ENCODE data around the gene GALNT17.

GALNT17 gene

DNA sequence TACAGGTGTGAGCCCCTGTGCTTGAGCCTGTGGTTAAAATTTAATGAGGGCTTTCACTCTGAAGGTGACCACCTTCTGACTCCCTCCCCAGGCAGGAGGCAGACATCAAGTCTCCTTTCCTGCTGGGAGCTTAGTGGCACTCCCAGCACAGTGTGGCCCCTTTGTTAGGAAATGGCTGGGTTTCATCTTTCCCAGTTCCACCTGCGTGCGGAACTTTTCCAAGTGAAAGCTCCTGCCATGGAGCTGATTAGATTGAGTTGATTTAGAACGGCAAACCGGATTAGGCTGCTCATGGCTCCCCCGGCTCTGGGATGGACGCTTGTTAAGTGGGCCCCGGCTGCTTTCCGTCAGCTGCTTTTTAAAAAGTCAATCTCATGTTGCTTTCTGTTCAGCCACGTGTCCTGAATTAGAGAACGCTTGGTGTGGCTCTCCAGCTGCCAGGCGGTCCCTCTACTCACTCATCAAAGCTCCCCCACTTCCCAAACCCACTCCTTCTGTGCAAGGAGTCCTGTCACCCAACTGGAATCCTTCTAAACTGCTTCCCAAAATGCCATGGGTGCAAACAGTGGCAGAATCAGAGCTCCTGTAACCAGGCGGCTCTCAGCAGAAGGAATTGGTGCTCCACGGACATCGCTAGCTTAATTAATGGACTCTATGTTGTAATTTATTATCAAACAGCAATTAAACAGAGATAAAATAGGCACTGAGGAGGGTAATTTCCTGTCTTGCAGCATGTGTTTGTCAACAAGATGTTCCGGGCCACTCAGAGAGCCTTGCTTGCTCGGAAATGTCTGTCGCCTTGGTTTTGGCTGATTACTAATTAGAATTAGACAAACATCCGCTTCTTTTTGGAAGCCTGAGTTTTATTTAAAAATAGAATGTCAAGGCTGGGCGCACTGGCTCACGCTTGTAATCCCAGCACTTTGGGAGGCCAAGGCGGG is 551.2 kb downstream of the GALNT17 start:
- DNase-seq (ENCODE audit: low read depth, low spot score): peak; percentile 55

DNA sequence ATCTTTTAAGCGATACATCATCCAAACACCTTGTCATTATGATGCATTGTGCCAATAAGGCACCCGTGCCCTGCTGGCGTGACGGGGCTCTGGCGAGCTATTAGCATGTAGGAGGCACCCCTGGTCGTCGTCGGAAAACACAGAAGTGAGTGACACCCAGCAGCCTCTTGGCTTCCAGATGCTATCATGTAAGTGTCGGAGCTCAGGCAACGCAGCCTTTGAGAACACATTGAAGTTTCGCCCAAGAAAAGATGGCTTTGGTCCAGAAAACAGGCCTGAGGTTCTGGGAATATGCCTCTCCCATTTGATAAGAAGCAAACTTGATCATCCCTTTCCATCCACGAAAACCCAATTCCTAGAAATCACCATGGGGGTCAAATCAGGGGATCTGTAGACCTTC is 555.3 kb downstream of the GALNT17 start:
- DNase-seq (ENCODE audit: low read depth, low spot score): no peak

DNA sequence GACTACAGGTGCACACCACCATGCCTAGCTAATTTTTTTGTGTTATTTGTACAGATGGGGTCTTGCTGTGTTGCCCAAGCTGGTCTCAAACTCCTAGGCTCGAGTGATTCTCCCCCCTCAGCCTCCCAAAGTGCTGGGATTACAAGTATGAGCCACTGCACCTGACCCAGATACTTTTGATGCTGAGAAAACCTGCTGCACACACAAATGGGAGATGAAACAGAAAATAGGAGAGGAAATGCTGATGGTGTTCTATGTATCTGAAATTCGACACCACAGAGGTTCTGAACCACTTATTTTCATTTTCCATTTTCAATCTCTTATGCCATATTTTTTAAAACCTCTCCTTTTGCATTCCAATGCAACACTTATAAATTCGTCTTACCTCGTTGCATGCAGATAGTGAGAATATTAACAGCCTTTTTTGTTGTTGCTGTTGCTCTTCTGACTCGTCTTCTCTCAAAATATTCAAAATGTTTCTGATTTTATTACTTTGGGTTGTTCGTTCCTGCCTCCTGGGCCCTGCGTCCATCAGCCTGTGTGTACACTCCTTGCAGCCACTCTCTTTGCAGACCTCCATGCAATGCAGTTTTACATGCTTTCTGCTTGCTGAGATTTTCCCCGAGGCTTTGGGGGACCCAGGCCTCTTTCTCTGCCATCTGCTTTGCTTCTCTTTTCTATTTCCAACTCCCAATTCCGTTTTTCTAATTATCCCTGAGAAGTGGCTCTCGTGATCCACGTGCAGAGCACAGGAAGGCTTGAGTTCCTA is 556.1 kb downstream of the GALNT17 start:
- no peak for DNase-seq (ENCODE audit: low read depth, low spot score)

DNA sequence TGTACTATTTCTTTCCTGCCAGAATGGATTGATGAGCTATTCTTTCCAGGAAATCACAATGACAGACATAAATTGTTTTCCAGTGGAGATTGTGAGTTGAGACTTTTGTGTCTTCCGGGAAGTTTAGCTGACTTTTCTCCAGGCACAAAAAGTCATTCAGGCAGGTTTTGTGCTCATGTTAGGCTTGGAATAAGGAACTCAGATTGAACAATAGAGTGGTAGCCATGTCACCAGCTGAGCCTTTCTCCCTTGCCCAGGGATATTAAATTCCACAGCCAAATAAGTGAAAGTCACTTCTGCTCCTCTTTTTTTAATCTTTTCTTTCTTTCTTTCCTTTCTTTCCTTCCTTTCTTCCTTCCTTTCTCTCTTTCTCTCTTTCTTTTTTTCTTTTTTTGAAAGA is 559.6 kb downstream of the GALNT17 start:
- no peak for DNase-seq (ENCODE audit: low read depth, low spot score)

DNA sequence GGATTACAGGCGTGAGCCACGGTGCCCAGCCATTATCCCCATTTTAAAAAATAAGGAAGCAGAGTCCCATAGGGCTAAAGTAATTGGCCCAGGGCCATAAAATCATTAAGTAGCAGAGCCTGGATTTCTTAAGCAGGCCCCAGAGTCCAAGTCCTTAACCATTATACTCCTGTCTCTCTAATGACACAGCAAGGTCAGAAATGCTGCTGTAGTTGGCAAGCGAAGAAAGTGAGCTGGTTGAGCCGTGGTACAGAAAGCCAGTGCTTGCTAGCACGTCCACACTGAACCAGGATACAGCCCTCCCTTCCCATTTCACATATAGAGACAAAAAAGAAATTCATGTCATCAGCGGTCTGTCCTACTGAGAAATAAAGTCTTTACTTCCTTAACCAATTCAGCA is 562.7 kb downstream of the GALNT17 start:
- no peak for DNase-seq (ENCODE audit: low read depth, low spot score)

DNA sequence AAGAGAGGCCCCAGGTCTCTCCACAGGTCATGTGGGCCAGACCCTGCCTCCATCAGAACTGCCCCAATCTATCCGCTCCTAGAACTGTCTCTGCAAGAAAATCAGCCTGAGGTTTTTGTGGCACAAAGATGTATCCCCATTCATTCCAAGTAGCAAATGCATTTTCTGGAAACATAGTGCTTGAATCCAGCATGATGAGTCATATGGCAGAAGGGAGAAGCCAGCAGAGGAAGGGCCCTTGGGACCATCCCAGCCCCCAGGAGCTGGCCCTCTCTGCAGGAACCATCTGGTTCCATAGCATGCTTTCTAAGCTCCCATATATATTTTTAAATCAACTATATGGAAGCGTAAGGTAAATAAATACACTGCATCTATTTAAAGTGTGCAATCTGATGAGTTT is 563.2 kb downstream of the GALNT17 start:
- no peak for DNase-seq (ENCODE audit: low read depth, low spot score)

DNA sequence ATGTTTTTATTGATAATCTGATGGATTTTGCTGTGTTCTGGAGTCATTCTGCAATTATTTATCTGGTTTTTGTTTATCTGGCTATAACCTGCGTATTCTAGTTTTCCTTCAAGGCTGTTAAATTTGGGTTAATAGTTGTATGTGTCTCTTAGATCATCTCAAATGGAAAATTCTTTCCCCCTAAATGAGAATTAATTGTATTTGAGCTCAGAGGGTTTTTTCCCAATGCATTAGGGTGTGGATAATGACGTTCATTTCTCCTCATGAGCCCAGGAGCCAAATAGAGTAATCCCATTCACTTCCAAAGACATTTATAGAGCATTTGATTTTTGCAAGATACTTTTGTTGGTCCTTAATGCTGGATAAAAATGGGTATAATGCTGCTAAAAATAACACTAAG is 564.6 kb downstream of the GALNT17 start:
- no peak for DNase-seq (ENCODE audit: low read depth, low spot score)

DNA sequence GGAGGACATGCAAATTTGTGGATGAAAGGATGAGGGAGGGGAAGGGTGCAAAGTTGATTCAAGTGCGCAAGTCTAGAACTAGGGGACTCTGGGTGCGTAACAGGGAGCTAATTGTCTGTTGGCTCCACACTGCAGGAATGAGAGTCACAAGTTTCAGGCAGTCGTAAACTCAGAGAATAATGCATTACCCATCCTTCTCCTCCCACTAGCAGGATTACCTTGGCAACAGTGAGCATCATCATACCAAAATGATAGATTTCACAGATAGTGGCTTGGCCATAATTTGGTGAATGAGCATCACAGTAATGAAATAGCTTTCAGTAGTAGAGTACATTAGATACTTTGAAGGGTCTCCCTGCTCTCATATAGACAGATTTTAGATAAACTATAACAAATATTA is 565.5 kb downstream of the GALNT17 start:
- no peak for DNase-seq (ENCODE audit: low read depth, low spot score)

DNA sequence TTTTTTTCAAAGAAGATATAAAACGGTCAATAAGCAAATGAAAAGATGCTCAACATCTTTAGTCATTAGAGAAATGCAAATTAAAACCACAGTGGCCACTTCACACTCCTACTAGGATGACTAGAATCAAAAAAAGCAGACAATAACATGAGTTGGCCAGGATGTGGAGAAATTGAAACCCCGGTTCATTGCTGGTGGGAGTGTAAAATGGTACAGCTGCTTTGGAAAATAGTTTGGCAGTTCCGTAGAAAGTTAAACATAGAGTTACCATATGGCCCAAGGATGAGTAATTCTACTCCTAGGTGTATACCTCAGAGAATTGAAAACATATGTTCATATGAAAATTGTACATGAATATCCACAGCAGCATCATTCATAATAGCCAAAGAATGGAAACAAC is 573.3 kb downstream of the GALNT17 start:
- DNase-seq (ENCODE audit: low read depth, low spot score): no peak

DNA sequence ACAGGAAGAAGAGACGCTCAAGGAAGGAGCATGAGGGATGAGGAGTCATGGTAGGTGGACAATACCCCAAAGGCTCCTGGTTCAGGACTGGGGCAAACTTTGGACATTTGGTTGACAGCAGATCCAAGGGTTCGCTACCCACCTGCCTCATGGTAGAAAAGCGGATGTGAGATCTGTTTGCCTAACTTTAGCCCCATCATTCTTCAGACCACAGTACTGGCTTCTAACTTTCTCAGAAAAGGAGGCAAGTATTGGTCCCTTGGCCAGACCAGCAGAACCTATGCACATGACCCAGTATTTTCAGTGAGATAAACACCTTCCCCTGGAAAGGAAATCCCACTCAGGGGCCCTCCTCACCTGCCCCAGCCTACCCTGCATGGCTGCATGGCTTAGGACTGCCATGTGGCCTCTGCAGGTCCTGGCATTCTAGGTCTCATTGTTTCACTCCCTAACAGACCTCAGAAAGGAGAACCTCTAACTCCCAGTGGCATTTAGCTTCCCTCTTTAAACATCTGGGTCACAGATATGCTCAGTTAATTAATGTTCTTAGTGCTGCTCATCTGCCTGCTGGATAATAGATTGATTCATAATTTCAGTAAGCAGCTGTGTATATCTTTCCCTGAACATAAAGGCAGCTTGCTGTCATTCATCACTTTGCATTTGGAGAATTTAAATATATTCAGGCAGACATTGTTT is 574.1 kb downstream of the GALNT17 start:
- no peak for DNase-seq (ENCODE audit: low read depth, low spot score)

DNA sequence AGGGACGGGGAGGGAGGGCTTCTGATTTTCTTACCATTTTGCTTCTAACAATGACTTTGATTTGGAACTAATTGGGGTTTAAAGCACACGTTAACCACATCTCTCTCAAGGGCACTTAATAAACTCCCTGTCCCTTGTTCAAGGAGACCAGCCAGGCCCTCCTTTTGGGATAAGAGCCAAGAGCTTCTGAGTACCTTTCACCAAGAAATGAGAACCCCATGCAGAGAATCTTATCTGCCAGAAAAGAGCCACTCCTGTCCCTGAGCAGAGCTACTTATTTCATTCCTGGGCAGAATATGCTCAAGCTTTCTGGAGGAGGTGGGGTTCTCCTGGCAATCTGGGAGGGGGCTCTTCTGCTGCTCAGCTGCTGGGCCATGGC is 574.6 kb downstream of the GALNT17 start:
- no peak for DNase-seq (ENCODE audit: low read depth, low spot score)

DNA sequence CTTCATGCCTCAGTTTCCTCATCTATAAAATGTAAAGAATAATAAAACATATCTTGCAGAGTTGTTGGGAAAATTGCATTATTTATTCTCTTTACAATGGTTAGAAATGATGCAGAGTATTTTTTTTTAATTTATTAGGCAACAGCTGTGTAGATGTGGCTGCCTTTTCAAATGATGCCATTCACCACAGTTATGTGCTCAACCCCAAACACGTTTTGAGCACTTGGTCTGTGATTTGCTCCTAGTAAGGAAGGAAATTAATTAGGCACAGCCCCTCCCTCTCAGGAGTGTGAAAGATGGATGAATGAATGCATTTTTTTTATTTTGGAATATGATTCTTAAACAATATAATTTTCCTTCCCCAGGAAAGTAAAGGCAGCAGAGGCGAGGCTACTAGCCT is 575.1 kb downstream of the GALNT17 start:
- no peak for DNase-seq (ENCODE audit: low read depth, low spot score)

DNA sequence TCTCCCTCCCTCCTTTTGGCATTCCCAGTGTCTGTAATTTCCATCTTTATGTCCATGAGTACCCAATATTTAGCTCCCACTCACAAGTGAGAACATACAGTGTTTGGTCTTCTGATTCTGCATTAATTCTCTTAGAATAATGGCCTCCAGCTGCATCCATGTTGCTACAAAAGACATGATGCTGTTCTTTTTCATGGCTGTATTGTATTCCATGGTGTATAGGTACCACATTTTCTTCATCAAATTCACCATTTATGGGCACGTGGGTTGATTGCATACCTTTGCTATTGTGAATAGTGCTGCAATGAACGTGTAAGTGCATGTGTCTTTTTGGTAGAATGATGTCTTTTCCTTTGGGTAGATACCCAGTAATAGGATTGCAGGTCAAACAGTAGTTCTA is 576.8 kb downstream of the GALNT17 start:
- no peak for DNase-seq (ENCODE audit: low read depth, low spot score)

DNA sequence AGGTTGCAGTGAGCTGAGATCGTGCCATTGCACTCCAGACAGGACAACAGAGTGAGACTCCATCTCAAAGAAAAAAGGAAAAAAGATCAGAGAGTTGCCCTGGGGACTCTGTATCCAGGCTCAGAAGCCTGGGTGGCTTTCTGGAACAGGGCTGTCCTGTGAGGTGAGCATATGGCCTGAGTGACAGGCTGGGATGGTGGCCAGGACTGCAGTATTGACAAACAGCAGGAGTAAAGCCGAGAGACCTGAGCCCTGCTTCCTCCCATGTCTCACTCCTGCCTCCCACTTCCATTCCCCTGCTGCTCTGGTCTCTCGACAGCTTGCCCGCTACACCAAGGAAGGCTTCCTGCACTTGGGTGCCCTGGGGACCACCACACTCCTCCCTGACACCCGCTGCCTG is 578.5 kb downstream of the GALNT17 start:
- DNase-seq (ENCODE audit: low read depth, low spot score): no peak

DNA sequence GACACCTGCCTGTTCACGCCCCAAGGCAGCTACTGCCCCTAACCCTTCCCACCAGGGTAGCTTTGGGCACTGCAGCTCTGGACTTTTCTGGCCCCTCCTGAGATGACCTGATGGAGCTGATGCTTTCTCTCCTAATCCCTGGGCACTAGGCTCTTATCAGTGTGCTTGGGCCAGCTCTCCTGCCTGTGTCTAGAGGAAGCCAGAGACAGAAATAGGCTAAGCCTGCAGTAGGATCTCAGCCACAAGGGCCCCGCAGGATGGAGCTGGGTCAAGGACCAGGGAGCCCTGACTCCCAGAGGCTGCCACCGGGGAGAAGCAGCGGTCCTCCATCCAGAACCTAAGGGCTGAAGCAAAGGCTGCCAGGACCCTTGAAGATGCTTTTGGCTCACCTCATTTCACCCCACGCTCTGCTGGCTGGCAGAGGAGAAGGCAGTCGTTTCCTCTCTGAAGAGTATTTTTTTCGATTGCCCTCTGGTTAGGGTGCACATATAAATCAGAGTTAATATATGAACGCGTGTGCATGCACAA is 580.8 kb downstream of the GALNT17 start:
- no peak for DNase-seq (ENCODE audit: low read depth, low spot score)

DNA sequence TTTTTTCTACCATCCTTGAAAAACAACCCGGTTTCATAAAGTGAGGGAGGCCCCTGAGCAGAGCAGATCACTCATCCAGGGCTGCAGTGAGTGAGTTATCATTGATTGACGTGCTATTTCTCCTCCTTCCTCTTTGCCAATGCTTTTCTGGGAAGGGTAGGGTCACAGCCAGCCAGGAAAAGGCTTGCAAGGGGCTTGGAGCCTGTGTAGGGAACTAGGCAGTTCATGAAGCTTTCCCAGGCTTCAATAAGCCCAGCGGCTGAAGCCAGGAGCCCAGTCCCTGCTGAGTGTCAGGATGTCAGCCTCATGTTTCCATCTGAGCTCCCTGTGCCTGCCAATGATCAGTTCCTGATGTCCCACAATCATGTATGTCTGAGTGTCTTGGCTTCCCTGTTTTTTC is 584.7 kb downstream of the GALNT17 start:
- peak; percentile 66 for DNase-seq (ENCODE audit: low read depth, low spot score)

DNA sequence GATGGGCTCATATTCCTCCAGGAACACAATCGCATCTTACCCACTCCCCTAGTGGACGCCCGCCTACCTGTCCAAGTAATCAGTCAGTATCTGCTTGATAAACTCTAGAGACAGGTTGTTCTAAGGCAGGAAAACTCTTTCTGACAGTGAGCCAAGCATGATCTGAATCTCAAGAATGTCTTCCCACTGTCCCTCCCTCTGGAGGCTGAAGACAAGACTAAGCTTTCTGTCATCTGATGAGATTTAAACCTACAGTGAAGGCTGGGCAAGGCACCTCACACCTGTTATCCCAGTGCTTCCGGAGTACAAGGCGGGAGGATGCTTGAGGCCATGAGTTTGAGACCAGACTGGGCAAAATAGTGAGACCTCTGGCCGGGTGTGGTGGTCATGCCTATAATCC is 586.6 kb downstream of the GALNT17 start:
- peak; percentile 24 for DNase-seq (ENCODE audit: low read depth, low spot score)

DNA sequence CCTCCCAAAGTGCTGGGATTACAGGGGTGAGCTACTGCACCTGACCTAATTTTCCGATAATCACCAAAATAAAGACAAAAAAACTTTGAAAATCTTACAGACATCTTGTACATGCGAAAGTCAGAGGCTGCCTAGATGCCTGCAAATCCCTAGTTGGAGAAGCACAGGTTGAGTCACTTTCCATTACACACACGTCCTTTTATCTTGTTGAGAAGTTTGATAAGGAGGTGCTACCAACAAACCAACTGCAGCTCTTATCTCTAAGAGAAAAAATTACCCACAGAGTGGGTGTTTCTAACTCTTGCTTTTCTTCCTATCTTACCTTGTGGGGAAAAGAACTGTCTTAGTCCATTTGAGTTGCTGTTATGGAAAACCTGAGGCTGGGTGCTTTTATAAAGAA is 589.8 kb downstream of the GALNT17 start:
- DNase-seq (ENCODE audit: low read depth, low spot score): no peak

DNA sequence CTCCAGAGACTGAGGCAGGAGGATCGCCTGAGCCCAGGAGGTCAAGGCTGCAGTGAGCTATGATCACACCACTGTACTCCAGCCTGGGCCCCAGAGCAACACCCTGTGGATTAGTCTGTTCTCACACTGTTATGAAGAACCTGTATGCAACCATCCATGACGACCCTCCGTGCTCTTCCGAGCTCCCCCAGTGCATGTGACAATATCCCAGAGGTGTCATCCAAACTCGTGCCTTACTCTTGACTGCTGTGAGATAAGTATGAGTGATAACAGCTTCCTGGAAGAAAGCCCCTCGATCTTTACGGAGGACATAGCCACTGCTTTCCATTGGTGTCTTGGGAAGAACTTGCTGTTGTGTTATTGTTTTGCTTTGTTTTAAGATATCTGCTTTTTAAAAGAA is 591.9 kb downstream of the GALNT17 start:
- peak; percentile 22 for DNase-seq (ENCODE audit: low read depth, low spot score)

DNA sequence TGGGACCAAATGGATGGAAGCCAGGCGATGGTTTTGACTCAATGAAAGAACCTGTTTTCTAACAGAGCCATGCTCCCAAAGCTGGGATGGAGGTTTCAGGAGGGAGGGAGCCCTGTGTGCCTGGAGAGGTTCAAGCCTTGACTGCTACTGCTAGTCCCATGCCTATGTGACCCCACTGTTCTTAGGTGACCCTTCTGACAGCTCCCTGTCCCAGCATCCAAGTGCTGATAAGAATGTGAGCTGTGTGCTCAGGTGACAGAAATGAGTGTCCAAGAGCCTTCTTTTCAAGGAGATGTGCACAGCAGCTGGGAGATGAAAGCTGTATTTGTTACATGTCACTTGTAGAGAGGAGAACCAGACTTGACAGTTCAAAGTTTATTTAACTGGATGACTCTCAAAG is 595.4 kb downstream of the GALNT17 start:
- DNase-seq (ENCODE audit: low read depth, low spot score): no peak

DNA sequence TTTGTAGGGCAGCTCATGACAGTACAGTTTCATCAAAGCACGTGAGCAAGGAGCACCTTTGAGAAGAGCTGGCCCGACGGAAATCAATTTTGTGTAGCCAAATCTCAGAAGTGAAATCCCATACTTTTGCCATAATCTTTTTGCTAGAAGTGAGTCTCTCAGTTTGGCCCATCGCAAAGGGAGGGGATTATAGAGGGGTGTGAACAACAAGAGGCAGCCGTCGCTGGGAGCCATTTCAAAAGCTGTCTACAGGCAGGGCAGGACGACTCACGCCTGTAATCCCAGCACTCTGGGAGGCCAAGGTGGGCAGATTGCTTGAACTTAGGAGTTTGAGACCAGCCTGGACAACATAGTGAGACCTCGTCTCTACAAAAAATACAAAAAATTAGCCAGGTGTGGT is 599.8 kb downstream of the GALNT17 start:
- no peak for DNase-seq (ENCODE audit: low read depth, low spot score)
